HG03175 (cell line): ENCODE data around the gene B4GALT6.

Source experiments
- ATAC-seq: cut with Tn5 transposase; IDR thresholded peaks from one replicate; pipeline ENCODE4 v1.9.1; 2021; ENCODE audit warnings: mild to moderate bottlenecking, moderate library complexity; ENCODE audit not compliant: unreplicated experiment

The B4GALT6 gene

DNA sequence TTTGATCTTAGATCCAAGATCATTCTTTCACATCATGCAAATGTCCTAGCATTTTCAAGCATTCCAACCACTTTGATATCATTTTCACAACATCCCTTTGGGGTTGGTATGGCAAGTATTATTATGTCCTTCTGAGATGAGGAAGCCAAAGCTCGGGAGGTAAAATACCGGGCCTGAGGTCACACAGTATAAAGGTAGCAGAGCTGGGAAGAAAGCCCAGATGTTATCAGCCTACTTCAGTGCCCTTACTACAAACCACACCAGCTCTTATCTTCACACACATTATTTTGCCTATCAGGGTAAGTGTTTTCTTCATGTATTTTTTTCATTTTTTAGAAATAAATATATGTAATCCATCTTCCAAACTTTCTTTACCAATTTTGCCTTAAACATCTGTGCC, 4.2 kb upstream of the B4GALT6 start:
- ATAC-seq, result no peak

GRCh38 chr18:31686986-31687928, 2.9 kb upstream of the B4GALT6 start:
- no peak for ATAC-seq

- no peak for ATAC-seq
Measured at GRCh38 chr18:31686572-31686971, 2.2 kb upstream of the B4GALT6 start.

DNA sequence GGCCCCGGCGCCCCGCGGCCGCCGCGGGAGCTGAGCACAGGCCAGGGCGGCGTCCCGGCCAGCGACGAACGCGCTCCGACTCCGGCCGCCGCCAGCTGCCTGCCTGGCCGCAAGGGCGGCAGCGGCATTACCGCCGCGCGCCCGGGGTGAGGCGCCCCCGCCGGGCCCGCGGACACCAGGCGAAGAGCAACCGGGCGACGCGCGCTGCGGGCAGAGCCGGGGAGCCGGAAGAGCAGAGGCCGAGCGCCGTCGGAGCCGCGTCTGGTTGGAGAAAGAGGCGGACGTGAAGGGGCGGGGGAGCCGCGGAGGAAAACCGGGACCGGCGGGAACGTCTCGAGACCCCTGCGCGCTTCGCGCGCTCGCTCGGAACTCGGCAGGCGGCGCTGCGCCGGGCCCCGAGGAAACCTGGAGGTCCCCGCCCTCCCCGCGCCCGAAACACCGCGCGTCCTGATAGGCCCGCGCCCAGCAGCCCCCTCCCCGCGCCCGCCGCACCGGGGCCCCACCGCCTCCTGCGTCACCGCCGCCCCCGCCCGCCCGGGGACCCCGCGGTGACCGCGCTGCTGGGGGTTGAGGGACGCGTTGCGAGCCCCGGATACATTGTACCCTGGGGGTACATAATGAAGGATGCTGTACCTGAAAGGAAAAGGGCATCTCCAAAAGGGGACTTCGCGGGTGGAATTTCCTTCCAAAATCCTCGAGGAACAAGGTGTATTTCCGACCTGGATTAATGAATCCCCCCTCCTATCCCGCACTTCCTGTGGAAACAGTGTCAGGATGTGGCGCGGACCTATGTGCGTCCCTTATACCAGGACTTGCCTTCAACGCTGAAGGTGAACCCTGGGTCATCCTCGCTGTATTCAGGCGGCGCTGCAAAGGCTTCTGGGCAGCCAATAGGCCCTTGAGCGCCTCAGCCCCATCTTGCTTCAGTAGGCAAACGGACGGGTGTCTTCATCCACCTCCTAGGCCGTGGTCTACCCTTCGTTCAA, 1.0 kb upstream of the B4GALT6 start:
- peak; percentile 81 for ATAC-seq

- no peak for ATAC-seq
Measured at GRCh38 chr18:31683968-31684278, 458 bp downstream of the B4GALT6 start.

DNA sequence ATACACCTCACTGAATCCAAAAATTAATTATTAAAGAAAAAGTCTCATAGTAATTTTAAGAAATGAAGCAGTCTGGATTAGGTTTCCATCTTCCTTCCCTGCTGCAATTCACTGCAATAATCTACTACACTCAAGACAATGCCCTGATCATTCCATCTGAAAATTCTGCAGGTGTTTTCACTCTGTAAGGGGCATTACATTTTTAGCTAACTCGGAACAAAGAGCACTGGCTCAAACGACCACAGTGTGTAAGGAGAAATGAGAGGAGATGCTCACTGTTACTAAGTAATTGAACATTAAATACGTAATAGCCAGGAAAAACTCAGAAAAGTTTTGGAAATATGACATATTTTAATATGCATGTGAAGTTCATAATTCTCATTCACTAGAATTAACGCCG, 1.3 kb downstream of the B4GALT6 start:
- ATAC-seq, result no peak

GRCh38 chr18:31680831-31681568, 3.4 kb downstream of the B4GALT6 start:
- no peak for ATAC-seq

- no peak for ATAC-seq
Measured at GRCh38 chr18:31680433-31680811, 4.0 kb downstream of the B4GALT6 start.

- ATAC-seq, result no peak
Measured at GRCh38 chr18:31679791-31680432, 4.5 kb downstream of the B4GALT6 start.

DNA sequence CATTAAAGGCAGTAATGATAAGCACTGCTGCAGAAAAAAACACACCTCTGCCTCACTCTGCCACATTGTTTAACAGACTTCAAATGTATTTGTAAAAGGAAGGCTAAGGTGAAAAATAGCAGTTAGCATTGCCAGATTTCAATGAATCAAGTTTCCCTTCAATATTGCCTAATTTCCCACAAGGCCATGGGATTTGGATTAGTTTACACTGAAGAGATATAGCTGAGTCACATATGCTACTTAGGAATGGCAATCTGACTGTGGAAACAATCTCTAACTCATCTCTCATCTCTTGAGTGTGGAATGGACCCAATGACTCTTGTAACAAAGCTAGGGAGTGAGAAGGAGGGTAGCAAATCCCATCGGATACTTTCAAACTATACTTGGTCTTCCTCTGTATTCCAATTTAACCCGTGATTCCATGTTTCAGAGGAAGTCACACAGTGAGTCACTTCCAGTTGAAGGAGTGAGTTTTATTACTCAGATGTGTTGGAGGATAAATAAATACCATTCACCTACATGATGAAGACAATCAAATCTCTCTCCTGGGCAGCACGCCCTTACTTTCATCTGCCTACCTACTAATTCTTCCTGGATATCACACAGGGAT, 5.1 kb downstream of the B4GALT6 start:
- no peak for ATAC-seq

GRCh38 chr18:31678425-31678824, 6.0 kb downstream of the B4GALT6 start:
- ATAC-seq, result no peak

- ATAC-seq, result no peak
Measured at GRCh38 chr18:31677592-31677991, 6.8 kb downstream of the B4GALT6 start.

GRCh38 chr18:31675404-31675803, 9.0 kb downstream of the B4GALT6 start:
- ATAC-seq, result no peak

- ATAC-seq, result no peak
Measured at GRCh38 chr18:31672628-31673135, 11.7 kb downstream of the B4GALT6 start.

DNA sequence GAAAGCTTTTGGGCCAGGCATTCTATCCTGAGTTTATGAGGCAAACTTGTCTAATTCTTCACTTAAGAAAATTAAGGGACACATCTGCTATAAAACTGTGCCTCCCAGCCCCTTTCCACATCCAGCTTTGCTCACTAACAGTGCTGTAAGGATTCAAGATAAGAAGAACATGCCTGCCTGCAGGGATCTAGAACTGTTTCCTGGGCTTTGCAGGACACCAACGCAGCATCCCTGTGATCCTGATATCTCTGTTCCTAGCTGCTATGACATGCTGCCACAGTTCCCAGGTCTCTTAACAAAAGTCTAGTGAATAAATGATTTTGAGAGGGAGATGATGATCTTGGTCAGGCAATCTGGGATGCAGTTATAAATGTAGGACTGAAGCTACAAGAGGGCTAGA, 12.4 kb downstream of the B4GALT6 start:
- ATAC-seq, result no peak

DNA sequence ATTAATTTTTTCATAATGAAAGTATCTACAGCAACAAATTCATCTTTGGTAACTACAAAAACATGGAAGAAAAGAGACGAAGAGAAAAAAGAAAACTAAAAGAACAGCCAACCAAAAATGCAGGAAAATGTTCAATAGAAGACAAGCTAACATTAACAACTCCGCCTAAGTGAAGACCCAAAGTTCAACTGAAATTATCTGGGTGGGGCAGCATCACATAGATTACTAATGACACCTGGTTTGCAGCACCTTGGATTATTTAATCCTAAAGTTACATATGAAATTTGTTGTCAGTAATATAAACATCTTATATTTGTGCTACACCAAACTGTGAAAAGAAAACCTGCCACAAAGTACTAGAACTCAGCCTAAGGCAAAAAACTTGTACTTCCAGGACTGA, 14.8 kb downstream of the B4GALT6 start:
- no peak for ATAC-seq

DNA sequence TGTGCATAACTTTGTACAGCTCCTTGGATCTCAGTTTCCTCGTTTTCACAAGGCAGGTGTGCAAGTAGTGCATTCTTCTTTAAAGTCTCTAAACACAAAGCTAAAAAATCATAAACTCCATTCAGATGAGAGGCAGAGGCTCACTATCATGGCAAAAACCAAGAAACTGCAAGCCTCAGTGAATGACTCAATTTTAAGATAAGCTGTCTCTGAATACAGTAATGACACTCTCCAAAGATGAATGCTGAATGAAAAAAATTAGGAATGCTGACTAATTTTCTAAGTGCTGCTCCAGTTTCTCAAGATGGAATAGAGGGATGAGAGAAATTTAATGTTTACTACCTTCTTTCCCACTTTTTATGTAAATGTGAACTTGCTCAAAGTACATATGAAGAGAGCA, 17.2 kb downstream of the B4GALT6 start:
- ATAC-seq, result no peak

- ATAC-seq, result no peak
Measured at GRCh38 chr18:31666055-31666454, 18.3 kb downstream of the B4GALT6 start.

GRCh38 chr18:31664101-31664500, 20.3 kb downstream of the B4GALT6 start:
- ATAC-seq, result no peak

DNA sequence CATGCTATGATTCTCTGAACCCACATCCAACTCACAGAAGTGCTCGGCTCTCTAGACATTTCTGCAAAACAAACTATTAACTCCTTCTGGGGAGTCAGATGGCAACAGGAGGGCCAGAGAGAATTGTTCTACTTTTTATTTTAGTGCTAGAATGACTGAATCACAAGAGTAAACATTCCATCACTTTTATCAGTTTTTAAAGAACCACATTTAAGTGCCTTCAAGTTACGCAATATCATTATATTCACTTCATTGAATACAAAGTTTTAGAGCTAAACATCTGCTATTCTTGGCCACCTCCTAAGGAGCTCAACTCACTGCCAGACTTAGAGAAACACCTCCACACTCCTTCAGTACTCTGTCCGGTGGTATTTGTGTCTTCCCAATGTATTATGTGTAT, 22.4 kb downstream of the B4GALT6 start:
- ATAC-seq, result no peak
